IMR-90 (cell line): ENCODE results near the gene PTPN22. TPM values are rescaled to one million over a fixed set of nuclear protein-coding genes. Genes with fewer than 3 reads are reported as not detected.

Source experiments
- ATAC-seq: fragments of 200-7000 bp; cut with Tn5 transposase; 2 replicates; pipeline ENCODE4 v1.9.1; 2020; ENCODE audit warnings: low read depth, mild to moderate bottlenecking, moderate library complexity
- BruUV-seq: library from RNA; stranded (reverse); fragments of 400-500 nt; replicated peaks from 2 replicates; lab custom pipeline; 2021; lab: Mats Ljungman, UMichigan
- CTCF ChIA-PET: fragments of 300-600 bp; formaldehyde crosslinking; extraction: SDS; loops from one replicate; lab custom pipeline; 2021; ENCODE audit warnings: antibody characterized with exemption; lab: Yijun Ruan, JAX
- POLR2A ChIA-PET: fragments of 300-600 bp; sonication (Branson Sonifier 250); formaldehyde crosslinking; loops from one replicate; lab custom pipeline; 2022; ENCODE audit warnings: antibody characterized with exemption; ENCODE audit not compliant: unreplicated experiment; lab: Charles Lee
- DNase-seq: peaks from one replicate; pipeline ENCODE4 v3.0.0; 2013
- H2AFZ ChIP-seq: replicated peaks from 2 replicates; pipeline ENCODE3; 2013; ENCODE audit warnings: low read length, mild to moderate bottlenecking; ENCODE audit not compliant: poor library complexity
- H2AK5ac ChIP-seq: 2 replicates; pipeline ENCODE4 v1.6.1; 2013; ENCODE audit warnings: low read depth, low read length, inconsistent platforms
- H2AK9ac ChIP-seq: replicated peaks from 2 replicates; pipeline ENCODE3; 2013; ENCODE audit warnings: mild to moderate bottlenecking, low read depth, low read length, moderate library complexity; ENCODE audit not compliant: poor library complexity
- H2BK120ac ChIP-seq: 2 replicates; pipeline ENCODE4 v1.6.1; 2013; ENCODE audit warnings: low read depth, low read length, inconsistent platforms
- H2BK15ac ChIP-seq: 3 replicates; pipeline ENCODE4 v1.6.1; 2013; ENCODE audit warnings: low read depth, low read length, inconsistent platforms
- H2BK20ac ChIP-seq: 2 replicates; pipeline ENCODE4 v1.6.1; 2013; ENCODE audit warnings: low read depth, mild to moderate bottlenecking, inconsistent platforms, low read length, moderate library complexity
- H2BK5ac ChIP-seq: 2 replicates; pipeline ENCODE4 v1.6.1; 2013; ENCODE audit warnings: mild to moderate bottlenecking, low read depth, low read length, inconsistent platforms; ENCODE audit not compliant: poor library complexity, severe bottlenecking
- H3K14ac ChIP-seq: replicated peaks from 2 replicates; pipeline ENCODE4 v1.6.1; 2013; ENCODE audit warnings: low read depth, low read length, inconsistent platforms
- H3K18ac ChIP-seq: 2 replicates; pipeline ENCODE4 v1.6.1; 2013; ENCODE audit warnings: low read depth, low read length, control low read depth
- H3K23ac ChIP-seq: 2 replicates; pipeline ENCODE4 v1.6.1; 2013; ENCODE audit warnings: low read depth, low read length, inconsistent platforms
- H3K27ac ChIP-seq: 2 replicates; pipeline ENCODE4 v1.5.1; 2013; ENCODE audit warnings: mild to moderate bottlenecking, control low read depth, low read length; ENCODE audit not compliant: insufficient read depth
- H3K27me3 ChIP-seq: 2 replicates; pipeline ENCODE4 v1.6.1; 2013; ENCODE audit warnings: low read length; ENCODE audit not compliant: control insufficient read depth, insufficient read depth
- H3K36me3 ChIP-seq: 2 replicates; pipeline ENCODE4 v1.6.1; 2013; ENCODE audit warnings: low read length, mixed read lengths; ENCODE audit not compliant: control insufficient read depth, insufficient read depth
- H3K4ac ChIP-seq: 2 replicates; pipeline ENCODE4 v1.6.1; 2013; ENCODE audit warnings: low read depth, low read length, inconsistent platforms
- H3K4me1 ChIP-seq: 2 replicates; pipeline ENCODE4 v1.6.1; 2013; ENCODE audit warnings: low read length, mixed read lengths; ENCODE audit not compliant: control insufficient read depth, insufficient read depth
- H3K4me2 ChIP-seq: 2 replicates; pipeline ENCODE4 v1.6.1; 2013; ENCODE audit warnings: low read depth, mild to moderate bottlenecking, control low read depth, low read length, moderate library complexity
- H3K4me3 ChIP-seq: 2 replicates; pipeline ENCODE4 v1.5.1; 2013; ENCODE audit warnings: low read depth, mild to moderate bottlenecking, control low read depth, low read length, moderate library complexity; ENCODE audit not compliant: insufficient read depth
- H3K56ac ChIP-seq: 2 replicates; pipeline ENCODE4 v1.6.1; 2013; ENCODE audit warnings: low read length, inconsistent platforms; ENCODE audit not compliant: insufficient read depth; ENCODE audit errors: extremely low read depth
- H3K79me1 ChIP-seq, 2 experiments: 2 replicates each; pipeline ENCODE4 v1.6.1; 2013; ENCODE audit warnings: low read length in 2 of 2, inconsistent platforms in 1 of 2, low read depth in 1 of 2
- H3K9ac ChIP-seq: 2 replicates; pipeline ENCODE4 v1.6.1; 2013; ENCODE audit warnings: low read depth, low read length, control low read depth
- H3K9me1 ChIP-seq: 2 replicates; pipeline ENCODE4 v1.6.1; 2013; ENCODE audit warnings: low read length, inconsistent platforms; ENCODE audit not compliant: insufficient read depth
- H3K9me3 ChIP-seq: 2 replicates; pipeline ENCODE4 v1.6.1; 2013; ENCODE audit warnings: low read length; ENCODE audit not compliant: control insufficient read depth, insufficient read depth
- H4K20me1 ChIP-seq: 2 replicates; pipeline ENCODE4 v1.6.1; 2013; ENCODE audit warnings: low read length, inconsistent platforms; ENCODE audit not compliant: insufficient read depth
- H4K5ac ChIP-seq: 2 replicates; pipeline ENCODE4 v1.6.1; 2013; ENCODE audit warnings: mild to moderate bottlenecking, low read depth, low read length, control low read depth
- H4K8ac ChIP-seq, 2 experiments: 2 replicates each; pipeline ENCODE4 v1.6.1; 2013; ENCODE audit warnings: low read depth in 2 of 2, low read length in 2 of 2, control low read depth in 1 of 2, inconsistent platforms in 1 of 2
- H4K91ac ChIP-seq: 2 replicates; pipeline ENCODE4 v1.6.1; 2013; ENCODE audit warnings: low read depth, low read length, inconsistent platforms; ENCODE audit not compliant: insufficient read depth
- BHLHE40 ChIP-seq: fragments of 150-350 bp; IDR thresholded peaks from 2 replicates; pipeline ENCODE4 v1.6.1; 2016; ENCODE audit warnings: mild to moderate bottlenecking, low read depth, low read length
- CEBPB ChIP-seq: IDR thresholded peaks from 2 replicates; pipeline ENCODE4 v1.6.1; 2012; ENCODE audit warnings: low read depth, low read length, improper control_type of control experiment
- CHD1 ChIP-seq: IDR thresholded peaks from 2 replicates; pipeline ENCODE4 v1.6.1; 2012; ENCODE audit warnings: low read depth, low read length, improper control_type of control experiment
- CTCF ChIP-seq: conservative IDR thresholded peaks from 2 replicates; pipeline ENCODE4 v1.5.1; 2012; ENCODE audit warnings: mild to moderate bottlenecking, low read depth, low read length, improper control_type of control experiment
- FOS ChIP-seq: fragments of 150-350 bp; IDR thresholded peaks from 2 replicates; pipeline ENCODE4 v1.6.1; 2016; ENCODE audit warnings: low read depth, low read length
- MAFK ChIP-seq: IDR thresholded peaks from 2 replicates; pipeline ENCODE4 v1.6.1; 2012; ENCODE audit warnings: low read depth, low read length, improper control_type of control experiment
- MAZ ChIP-seq: IDR thresholded peaks from 2 replicates; pipeline ENCODE4 v1.6.1; 2012; ENCODE audit warnings: low read depth, mild to moderate bottlenecking, low read length, improper control_type of control experiment, moderate library complexity, borderline replicate concordance
- MXI1 ChIP-seq: IDR thresholded peaks from 2 replicates; pipeline ENCODE4 v1.6.1; 2012; ENCODE audit warnings: low read depth, mild to moderate bottlenecking, low read length, moderate library complexity, borderline replicate concordance
- NFE2L2 ChIP-seq: fragments of 150-350 bp; IDR thresholded peaks from 2 replicates; pipeline ENCODE4 v1.6.1; 2016; ENCODE audit warnings: low read depth, mild to moderate bottlenecking, low read length
- RCOR1 ChIP-seq: IDR thresholded peaks from 2 replicates; pipeline ENCODE4 v1.6.1; 2012; ENCODE audit warnings: mild to moderate bottlenecking, low read length, improper control_type of control experiment; ENCODE audit not compliant: insufficient replicate concordance
- RFX5 ChIP-seq: IDR thresholded peaks from 2 replicates; pipeline ENCODE4 v1.8.0; 2012; ENCODE audit warnings: low read depth, mild to moderate bottlenecking, low read length, moderate library complexity
- SMC3 ChIP-seq: fragments of 150-350 bp; IDR thresholded peaks from 2 replicates; pipeline ENCODE4 v1.6.1; 2016; ENCODE audit warnings: low read depth, mild to moderate bottlenecking, antibody characterized with exemption, low read length, moderate library complexity
- USF2 ChIP-seq: fragments of 150-350 bp; IDR thresholded peaks from 2 replicates; pipeline ENCODE4 v1.6.1; 2017; ENCODE audit warnings: mild to moderate bottlenecking, antibody characterized with exemption, low read length, low read depth
- WGBS, 2 experiments: methylation state at CpG; one replicate each; pipeline versions ENCODE4 v1.1.5 to v1.1.7; 2013; ENCODE audit warnings: missing lambda C conversion rate in 2 of 2; ENCODE audit not compliant: insufficient read length in 1 of 2; ENCODE audit errors: extremely low coverage in 2 of 2; 5-methylcytosine and 5-hydroxymethylcytosine counted together
- dilution Hi-C: fragments of 300-500 bp; cut with HindIII; formaldehyde crosslinking; loops from one replicate; pipeline ENCODE4 v1.14.3; 2018; ENCODE audit warnings: low sequenced_read_pairs; ENCODE audit not compliant: unreplicated experiment
- in situ Hi-C: fragments of 300-500 bp; cut with MboI; formaldehyde crosslinking; loops from 3 replicates; pipeline ENCODE4 v1.14.3; 2019; ENCODE audit warnings: low sequenced_read_pairs, inconsistent platforms, mixed read lengths
- intact Hi-C: fragments of 100-400 bp; cut with micrococcal nuclease; formaldehyde crosslinking; loops from 2 replicates; pipeline ENCODE4 v1.10.0; 2022
- polyA plus RNA-seq, 3 experiments: library from polyadenylated mRNA; depleted of rRNA; stranded (reverse); fragments of >200 nt; gene quantifications; 2 replicates each; pipeline ENCODE4 v1.2.3, GENCODE V29; 2012; ENCODE audit warnings: low replicate concordance in 1 of 3
- total RNA-seq: library from RNA; depleted of rRNA; stranded (reverse); fragments of >200 nt; gene quantifications from 2 replicates; pipeline ENCODE4 v1.2.3, GENCODE V29; 2012

Gene PTPN22
- total and polyA plus RNA-seq, 2 of the 4 experiments (the other 2 are of a cell fraction) = 0.14 to 0.18 TPM

GRCh38 chr1:113893267-113893666 lies 21.8 kb upstream of the PTPN22 start:
- POLR2A ChIA-PET = no interaction called here
- H4K5ac ChIP-seq = no peak overlapping the region
- intact Hi-C loops = no loop called here

More at GRCh38 chr1:113893267-113893666, 21.8 kb upstream of the PTPN22 start:
- H4K8ac ChIP-seq = no peak overlapping the region
- no peak overlapping the region for H3K27ac ChIP-seq
- dilution Hi-C loops (no loop called here), in situ Hi-C loops (no loop called here)
- H2BK20ac ChIP-seq = no peak overlapping the region
- ATAC-seq = no peak
- no peak overlapping the region for H2AFZ ChIP-seq
- no peak overlapping the region for H3K18ac ChIP-seq
- no peak overlapping the region for H3K4ac ChIP-seq
- TF ChIP-seq MAFK (no peak), CTCF (no peak), FOS (no peak), RFX5 (no peak), MXI1 (no peak), BHLHE40 (no peak), USF2 (no peak), NFE2L2 (no peak), CEBPB (no peak), SMC3 (no peak), MAZ (no peak), RCOR1 (no peak), CHD1 (no peak)
- H3K36me3 ChIP-seq = peaks cover 11% of the 10 kb centered on the region
- H3K56ac ChIP-seq = no peak overlapping the region
- H3K23ac ChIP-seq = no peak overlapping the region
- no peak overlapping the region for H3K14ac ChIP-seq
- H4K91ac ChIP-seq = no peak overlapping the region
- no peak for DNase-seq
- no peak overlapping the region for H2AK5ac ChIP-seq
- no peaks in the 10 kb centered on the region for H3K9me3 ChIP-seq
- H2BK15ac ChIP-seq = no peak overlapping the region
- H2BK5ac ChIP-seq = no peak overlapping the region
- no peak overlapping the region for H3K4me2 ChIP-seq
- no peak overlapping the region for H3K9ac ChIP-seq
- WGBS, 2 experiments = no CpG with 5 or more reads among the region's 3 CpGs
- no peaks in the 10 kb centered on the region for H4K20me1 ChIP-seq
- H3K4me3 ChIP-seq = no peak overlapping the region
- no peak overlapping the region for H2BK120ac ChIP-seq
- no peaks in the 10 kb centered on the region for H3K9me1 ChIP-seq
- CTCF ChIA-PET = no interaction called here
- H3K27me3 ChIP-seq = no peaks in the 10 kb centered on the region
- no peak overlapping the region for H2AK9ac ChIP-seq
- no peaks in the 10 kb centered on the region for H3K4me1 ChIP-seq
- no peaks in the 10 kb centered on the region; a peak in 1 of 4 replicates for H3K79me1 ChIP-seq
- no TSS peak for BruUV-seq
